H7 (cell line): ENCODE data around the gene SLC22A31. TPM values are rescaled to one million over a fixed set of nuclear protein-coding genes. Genes with fewer than 3 reads are reported as not detected.
"Not testable (repeated sequence)": the region's sequence is repeated elsewhere in the genome, so short reads cannot be mapped to it uniquely, and the experiment has no call there.

ENCODE experiments used
- DNase-seq: peaks from one replicate; pipeline ENCODE4 v3.0.0; 2012
- H3K27me3 ChIP-seq: 2 replicates; pipeline ENCODE4 v1.6.0; 2011; ENCODE audit warnings: mild to moderate bottlenecking, low read length; ENCODE audit not compliant: control insufficient read depth, insufficient read depth
- H3K36me3 ChIP-seq: replicated peaks from 2 replicates; pipeline ENCODE4 v1.5.1; 2011; ENCODE audit warnings: low read length; ENCODE audit not compliant: control insufficient read depth, insufficient read depth
- H3K4me3 ChIP-seq: 2 replicates; pipeline ENCODE4 v1.5.1; 2011; ENCODE audit warnings: low read depth, mild to moderate bottlenecking, control low read depth, low read length, moderate library complexity; ENCODE audit not compliant: insufficient read depth
- total RNA-seq: library from RNA; depleted of rRNA; stranded (reverse); fragments of >200 nt; shearing (Covaris generic); gene quantifications from 2 replicates; pipeline ENCODE4 v1.2.3, GENCODE V29; 2014; rRNA removed

The SLC22A31 gene
- total RNA-seq, result 0.81 and 1.9 TPM in 2 replicates

DNA sequence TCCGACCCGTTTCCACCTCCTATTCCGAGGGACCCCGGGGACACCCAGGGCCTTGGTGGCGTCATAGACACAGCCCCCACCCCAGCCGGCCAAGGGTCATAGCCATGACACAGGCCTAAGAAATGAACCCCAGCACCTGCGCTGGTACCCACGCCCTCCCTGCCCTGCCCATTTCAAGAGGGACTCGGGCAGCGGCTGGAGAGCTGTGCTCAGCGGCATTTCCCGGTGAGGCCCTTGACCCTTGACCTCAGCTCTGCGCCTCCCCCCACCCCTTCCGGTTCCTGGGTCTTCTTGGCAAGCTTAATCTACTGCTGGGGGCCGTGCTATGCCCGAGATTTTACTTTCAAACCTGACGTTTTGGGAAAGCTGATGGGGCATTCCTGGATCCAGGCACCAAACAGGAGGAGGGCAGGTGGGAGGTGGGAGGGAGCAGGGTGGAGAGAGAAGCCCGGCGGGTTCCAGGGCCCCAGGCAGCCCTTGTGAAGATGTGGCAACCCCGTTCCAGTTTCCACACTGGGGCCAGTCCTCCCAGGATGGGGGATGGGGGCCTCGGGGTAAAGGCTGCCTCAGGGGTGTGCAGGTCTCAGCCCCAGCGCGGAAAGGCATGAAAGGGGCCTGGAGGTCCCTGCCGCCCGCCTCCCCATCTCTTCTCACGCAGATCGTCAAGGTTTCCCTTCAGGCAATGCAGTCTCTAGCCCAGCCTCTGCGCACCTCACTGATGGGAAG lies at the start of gene SLC22A31:
Gene SLC22A31, minus strand, starts transcription at position 414 of the 726 bp plus-strand sequence. Its CDS starts 36 bp downstream, at position 378.
- Histone ChIP-seq H3K4me3 (peak within 1 kb of the TSS; percentile 52), H3K36me3 (no peaks in the 10 kb centered on the region), H3K27me3 (peaks cover 43% of the 10 kb centered on the region)
- DNase-seq, result peak; percentile 85

DNA sequence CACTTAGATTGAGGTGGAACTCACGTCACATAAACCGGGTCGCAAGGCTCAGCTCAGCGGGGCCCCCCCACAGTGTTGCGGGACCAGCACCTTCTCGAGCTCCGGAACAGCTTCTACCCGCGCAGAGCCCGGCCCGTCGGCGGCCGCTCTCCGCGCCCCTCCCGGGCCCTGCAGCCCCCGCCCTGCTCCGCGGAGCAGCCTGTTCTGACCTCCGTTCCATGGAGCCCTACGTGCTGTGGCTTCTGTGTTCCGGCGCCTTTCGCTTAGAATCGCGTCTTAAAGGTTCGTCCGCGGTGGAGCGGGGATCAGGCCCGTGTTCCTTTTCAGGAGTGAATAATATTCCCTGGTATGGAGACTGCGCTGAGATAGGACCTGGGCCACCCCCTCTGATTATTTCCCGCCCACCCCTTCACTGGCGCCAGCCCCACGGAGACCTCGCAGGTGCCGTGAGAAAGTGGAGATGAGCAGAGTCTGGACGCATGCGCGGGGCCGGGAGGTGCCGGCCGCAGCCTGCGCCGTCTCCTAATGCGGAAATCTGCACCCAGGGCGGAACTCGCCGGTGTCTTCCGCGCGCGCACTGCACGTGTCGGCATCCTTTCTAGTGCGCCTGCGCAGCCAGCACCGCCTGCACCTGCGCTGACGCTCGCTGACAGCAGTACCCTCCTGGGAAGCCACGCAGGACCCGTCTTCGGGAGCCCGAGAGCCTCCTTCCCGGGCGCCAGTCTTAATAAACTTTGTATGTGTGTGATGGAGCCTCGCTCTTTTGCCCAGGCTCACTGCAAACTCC lies 48.1 kb upstream of the SLC22A31 start:
- peak; percentile 71 for DNase-seq
- Histone ChIP-seq H3K4me3 (peak overlapping the region; percentile 43), H3K27me3 (peaks cover 19% of the 10 kb centered on the region; the same call in 1 of the 2 replicates), H3K36me3 (no peaks in the 10 kb centered on the region)

DNA sequence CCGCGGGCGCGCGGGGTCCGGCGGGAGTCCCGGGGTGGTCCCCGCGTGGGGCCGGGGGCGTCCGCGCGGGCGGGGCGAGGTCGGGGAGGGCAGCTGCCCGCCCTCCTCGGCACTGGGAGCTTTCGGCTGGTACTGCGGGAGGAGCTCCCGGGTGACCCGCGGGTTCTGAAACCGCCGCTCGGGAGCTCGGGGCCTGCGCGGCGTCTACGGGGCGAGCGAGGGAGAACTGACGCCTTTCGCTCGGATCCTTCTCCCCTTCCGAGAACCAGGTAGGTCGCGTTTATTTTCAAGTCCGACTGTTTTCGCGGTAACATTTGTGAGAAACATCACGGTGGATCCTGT lies 47.4 kb upstream of the SLC22A31 start:
- H3K4me3 ChIP-seq, result peak overlapping the region; percentile 43
- peaks cover 19% of the 10 kb centered on the region; the same call in 1 of the 2 replicates for H3K27me3 ChIP-seq
- not testable (repeated sequence) for DNase-seq

DNA sequence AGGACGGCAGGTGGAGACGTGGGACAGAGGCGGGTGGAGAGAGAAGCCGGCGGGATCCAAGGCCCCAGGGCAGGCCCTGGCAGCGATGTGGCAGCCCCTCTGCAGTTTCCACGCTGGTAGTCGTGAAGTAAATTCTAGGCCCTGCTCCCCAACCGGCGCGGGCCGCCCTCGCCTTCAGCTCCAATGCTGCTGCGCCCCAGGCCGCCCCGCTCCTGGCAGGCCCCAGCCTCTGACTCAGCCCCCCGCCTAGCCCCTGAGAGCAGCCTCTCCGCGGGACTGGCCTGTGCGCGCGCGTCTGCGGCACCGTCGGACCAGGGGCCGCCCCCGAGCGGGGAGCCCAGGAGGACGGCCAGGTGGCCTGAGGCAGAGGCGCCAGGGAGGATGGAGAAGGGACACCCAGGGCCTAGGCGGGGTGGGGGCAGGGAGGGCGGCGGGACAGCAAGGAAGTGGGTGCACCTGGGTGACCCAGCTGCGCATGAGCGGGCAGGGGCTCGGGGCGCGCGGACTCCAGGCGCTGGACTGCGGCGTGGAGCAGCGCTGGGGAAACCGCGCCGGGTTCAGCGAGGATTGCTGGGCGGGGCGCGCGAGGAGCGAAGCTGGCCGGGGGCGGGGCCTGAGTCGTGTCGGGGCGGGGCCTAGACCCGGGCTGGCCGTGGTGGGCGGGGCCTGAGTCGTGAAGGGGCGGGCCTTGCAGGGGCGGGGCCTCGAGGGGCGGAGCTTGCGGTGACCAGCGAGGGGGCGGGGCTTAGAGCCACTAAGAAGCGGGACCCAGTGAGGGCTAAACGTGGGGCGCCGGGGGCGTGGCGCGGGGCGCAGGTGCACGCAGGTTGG lies 46.8 kb upstream of the SLC22A31 start:
- H3K4me3 ChIP-seq, result peak overlapping the region; percentile 47
- peaks cover 19% of the 10 kb centered on the region; the same call in 1 of the 2 replicates for H3K27me3 ChIP-seq
- H3K36me3 ChIP-seq, result no peaks in the 10 kb centered on the region
- peak; percentile 100 for DNase-seq

More for the DNA sequence above, 47.4 kb upstream of the SLC22A31 start:
- H3K36me3 ChIP-seq, result not testable (repeated sequence)

DNA sequence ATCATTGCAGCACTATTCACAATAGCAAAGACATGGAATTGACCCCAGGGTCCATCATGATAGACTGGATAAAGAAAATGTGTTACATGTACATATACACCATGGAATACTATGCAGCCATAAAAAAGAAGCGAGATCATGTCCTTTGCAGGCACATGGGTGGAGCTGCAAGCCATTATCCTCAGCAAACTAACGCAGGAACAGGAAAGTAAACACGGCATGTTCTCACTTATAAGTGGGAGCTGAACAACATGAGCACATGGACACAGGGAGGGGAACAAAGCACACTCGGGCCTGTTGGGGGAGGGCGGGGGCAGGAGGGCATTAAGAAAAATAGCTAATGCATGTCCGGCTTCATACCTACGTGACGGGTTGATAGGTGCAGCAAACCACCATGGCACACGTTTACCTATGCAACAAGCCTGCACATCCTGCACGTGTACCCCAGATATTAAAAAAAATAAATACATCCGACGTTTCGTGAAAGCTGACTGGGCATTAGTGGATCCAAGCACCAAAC lies 46.1 kb upstream of the SLC22A31 start:
- Histone ChIP-seq H3K36me3 (no peaks in the 10 kb centered on the region), H3K27me3 (peaks cover 19% of the 10 kb centered on the region; the same call in 1 of the 2 replicates), H3K4me3 (peak overlapping the region; percentile 47)
- DNase-seq, result no peak

DNA sequence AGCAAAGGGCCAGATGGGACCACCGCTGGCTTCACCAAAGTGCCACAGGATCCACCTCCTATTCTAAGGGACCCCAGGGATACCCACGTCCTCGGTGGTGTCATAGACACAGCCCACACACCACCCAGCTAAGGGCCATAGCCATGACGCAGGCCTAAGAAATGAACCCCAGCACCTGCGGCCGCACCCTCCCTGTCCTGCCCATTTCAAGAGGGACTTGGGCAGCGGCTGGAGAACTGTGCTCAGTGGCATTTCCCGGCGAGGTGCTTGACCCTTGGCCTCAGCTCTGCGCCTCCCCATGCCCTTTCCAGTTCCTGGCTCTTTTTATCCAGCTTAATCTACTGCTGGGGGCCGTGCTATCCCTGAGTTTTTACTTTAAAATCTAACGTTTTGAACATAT lies 44.4 kb upstream of the SLC22A31 start:
- H3K36me3 ChIP-seq, result no peaks in the 10 kb centered on the region

DNA sequence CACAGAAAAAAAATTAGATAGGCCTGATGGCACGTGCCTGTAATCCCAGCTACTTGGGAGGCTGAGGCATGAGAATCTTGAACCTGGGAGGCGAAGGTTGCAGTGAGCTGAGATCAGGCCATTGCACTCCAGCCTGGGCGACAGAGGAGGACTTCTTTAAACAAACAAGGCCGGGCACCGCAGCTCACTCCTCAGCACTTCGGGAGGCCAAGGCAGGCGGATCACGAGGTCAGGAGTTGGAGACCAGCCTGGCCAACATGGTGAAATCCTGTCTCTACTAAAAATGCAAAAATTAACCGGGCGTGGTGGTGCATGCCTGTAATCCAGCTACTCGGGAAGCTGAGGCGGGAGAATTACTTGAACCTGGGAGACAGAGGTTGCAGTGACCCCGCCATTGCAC lies 43.9 kb upstream of the SLC22A31 start:
- not testable (repeated sequence) for H3K36me3 ChIP-seq, DNase-seq, H3K4me3 ChIP-seq
- peaks cover 19% of the 10 kb centered on the region; the same call in 1 of the 2 replicates for H3K27me3 ChIP-seq

More for the DNA sequence above, 44.4 kb upstream of the SLC22A31 start:
- no peak overlapping the region for H3K4me3 ChIP-seq
- no peak for DNase-seq
- H3K27me3 ChIP-seq, result peaks cover 19% of the 10 kb centered on the region; the same call in 1 of the 2 replicates

DNA sequence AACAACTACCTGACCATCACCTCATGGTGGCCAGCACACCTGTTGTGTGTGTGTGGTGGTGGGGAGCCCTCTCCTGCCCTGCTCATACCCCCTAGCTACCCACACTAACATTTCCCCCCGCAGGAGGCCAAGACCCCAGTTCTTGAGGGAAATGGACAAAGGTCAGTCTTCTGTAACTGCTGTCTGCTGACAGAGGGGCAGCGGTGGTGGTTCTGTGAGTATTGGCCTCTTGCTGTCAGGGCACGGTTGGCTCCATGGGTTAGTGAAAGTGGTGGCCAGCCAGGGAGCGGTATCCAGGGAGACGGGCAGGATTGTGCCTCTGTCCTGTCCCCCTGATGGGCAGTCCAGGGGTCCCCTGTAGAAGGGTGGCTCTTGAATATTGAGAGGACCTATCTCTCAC lies 43.3 kb upstream of the SLC22A31 start:
- H3K4me3 ChIP-seq, result no peak overlapping the region
- no peaks in the 10 kb centered on the region for H3K36me3 ChIP-seq
- no peak for DNase-seq
- H3K27me3 ChIP-seq, result peaks cover 17% of the 10 kb centered on the region; the same call in 1 of the 2 replicates

DNA sequence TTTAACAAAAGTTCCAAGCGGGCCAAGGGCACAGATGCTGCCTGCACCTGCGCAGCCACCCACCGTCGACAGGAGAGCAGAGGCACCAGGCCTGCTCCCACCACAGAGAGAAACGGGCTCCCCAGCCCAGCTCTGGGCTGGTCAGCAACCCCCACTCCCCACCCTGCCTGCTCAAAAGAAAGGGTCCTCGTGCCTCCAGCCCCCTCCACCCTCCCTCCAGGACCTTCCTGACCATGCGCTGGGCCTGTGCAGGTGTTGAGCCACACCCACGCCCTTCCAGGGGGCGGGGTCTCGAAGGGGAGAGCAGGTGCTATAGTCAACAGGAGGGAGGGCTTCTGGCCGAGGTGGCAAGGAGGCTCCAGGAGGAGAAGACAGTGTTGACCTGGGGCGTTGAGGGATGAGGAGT lies 42.5 kb upstream of the SLC22A31 start:
- Histone ChIP-seq H3K4me3 (no peak overlapping the region), H3K27me3 (peaks cover 8% of the 10 kb centered on the region; the same call in 1 of the 2 replicates), H3K36me3 (no peaks in the 10 kb centered on the region)
- peak; percentile 51 for DNase-seq

DNA sequence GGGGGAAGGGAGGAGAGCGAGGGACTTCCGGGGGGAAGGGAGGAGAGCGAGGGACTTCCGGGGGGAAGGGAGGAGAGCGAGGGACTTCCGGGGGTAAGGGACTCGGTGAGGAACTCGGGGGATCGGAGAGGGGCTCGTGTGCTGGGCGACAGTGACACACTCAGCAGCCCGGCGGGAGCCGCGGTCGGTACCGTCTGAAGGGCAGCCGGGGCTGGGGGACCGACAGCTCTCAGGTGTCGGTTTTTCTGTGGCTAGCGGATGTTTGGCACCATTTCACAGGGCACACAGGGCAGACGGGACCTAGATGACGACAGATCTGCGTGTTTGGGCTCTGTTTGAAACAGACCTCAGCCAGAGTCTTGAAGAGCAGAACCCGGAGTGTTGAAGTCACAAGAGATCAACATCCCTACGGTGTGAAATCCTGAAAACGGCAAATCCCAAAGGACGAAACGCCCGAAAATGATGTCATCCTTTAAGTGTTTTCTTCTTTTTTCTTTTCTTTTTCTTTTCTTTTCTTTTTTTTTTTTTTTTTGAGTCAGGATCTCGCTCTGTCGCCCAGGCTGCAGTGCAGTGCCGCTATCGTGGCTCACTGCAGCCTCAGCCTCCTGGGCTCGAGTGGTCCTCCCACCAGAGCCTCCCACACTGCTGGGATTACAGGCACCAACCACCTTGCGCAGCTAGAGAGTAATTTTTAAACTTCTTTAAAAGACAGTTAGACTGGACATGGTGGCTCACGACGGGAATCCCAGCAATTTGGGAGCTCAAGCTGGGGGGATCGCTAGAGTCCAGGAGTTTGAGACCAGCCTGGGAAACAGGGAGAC lies 41.1 kb upstream of the SLC22A31 start:
- H3K36me3 ChIP-seq, result no peaks in the 10 kb centered on the region
- peak; percentile 93 for DNase-seq
- peak overlapping the region; percentile 83 for H3K4me3 ChIP-seq
- peaks cover under 1% of the 10 kb centered on the region; the same call in 1 of the 2 replicates for H3K27me3 ChIP-seq

DNA sequence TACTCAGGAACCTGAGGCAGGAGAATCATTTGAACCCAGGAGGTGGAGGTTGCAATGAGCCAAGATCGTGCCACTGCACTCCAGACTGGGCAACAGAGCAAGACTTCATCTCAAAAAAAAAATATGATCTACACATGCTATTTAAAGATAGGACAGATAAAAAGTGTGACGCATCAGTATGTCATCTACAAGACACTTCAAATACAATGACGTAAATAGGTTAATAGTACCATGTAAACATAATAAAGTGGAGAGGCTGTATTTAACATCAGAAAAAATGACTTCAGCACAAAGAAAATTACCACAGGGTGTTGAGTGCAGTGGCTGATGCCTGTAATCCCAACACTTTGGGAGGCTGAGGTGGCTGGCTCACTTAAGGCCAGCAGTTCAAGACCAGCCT lies 37.4 kb upstream of the SLC22A31 start:
- Histone ChIP-seq H3K36me3 (peaks cover 8% of the 10 kb centered on the region), H3K27me3 (no peaks in the 10 kb centered on the region), H3K4me3 (no peak overlapping the region)
- DNase-seq, result no peak

DNA sequence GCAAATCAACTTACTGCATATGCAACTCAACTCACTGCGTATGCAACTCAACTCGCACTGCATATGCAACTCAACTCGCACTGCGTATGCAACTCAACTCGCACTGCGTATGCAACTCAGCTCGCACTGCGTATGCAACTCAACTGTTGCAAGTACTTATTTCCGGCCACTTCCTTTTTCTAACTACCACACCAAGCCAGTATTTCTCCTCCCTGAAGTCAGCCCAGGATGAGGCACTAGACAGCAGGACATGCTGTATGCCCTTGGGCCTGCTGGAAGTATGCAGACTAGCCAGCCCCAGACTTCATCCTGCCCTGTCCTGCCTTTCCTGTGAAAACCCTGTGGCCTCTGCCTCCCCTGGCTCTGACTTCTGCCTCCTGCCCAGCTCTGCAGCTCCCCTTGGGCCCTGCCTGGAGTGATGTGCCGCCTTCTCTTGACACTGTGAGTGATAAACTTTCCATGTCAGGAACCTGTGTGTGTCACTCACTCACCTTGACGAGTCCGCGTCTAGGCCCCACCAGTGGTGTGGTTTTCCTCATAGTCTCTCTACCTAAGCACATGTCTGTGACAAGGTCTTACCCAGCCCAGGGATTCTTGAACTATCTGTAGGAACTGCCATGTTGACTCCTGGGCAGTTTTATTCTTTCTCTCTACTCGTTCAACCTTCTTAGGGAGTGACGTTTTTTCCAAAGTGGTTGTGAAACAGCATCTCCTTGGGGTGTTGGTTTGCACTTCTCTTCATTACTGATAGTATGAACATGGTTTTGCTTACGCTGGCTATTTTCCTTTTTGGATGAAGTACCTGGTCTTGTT lies 33.5 kb upstream of the SLC22A31 start:
- no peak overlapping the region for H3K4me3 ChIP-seq
- H3K27me3 ChIP-seq, result no peaks in the 10 kb centered on the region
- no peak for DNase-seq
- peaks cover 18% of the 10 kb centered on the region for H3K36me3 ChIP-seq

DNA sequence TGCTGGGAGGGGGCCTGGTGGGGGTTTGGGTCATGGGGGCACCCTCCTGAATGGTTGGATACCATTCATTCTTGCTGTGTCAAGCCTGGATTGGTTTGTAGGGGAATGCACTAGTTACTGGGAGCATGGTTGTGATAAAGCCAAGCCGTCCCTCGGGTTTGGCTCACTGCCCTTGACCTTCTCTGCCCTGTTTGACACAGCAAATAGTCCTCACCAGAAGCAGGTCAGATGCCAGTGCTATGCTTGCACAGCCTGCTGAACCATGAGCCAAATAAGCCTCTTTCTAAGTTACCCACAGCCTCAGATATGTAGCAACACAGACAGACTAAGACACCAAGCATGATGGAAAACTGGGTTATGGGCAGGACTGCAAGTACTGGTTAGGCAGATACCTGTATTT lies 31.8 kb upstream of the SLC22A31 start:
- peaks cover 31% of the 10 kb centered on the region for H3K36me3 ChIP-seq
- no peaks in the 10 kb centered on the region for H3K27me3 ChIP-seq
- DNase-seq, result no peak
- H3K4me3 ChIP-seq, result no peak overlapping the region
